Measurements from ENCODE around the gene SEC14L2.
"Not testable (repeated sequence)": the region's sequence is repeated elsewhere in the genome, so short reads cannot be mapped to it uniquely, and the experiment has no call there.

The SEC14L2 gene

GRCh38 chr22:30445438-30446145 lies 48.8 kb downstream of the SEC14L2 start:
- Histone ChIP-seq H3K9ac (ENCODE audit: low read length) (peak overlapping the region; percentile 16), H3K4me1 (ENCODE audit: low read length) (peaks cover 21% of the 10 kb centered on the region), H3K27me3 (ENCODE audit: low read depth, low read length) (no peaks in the 10 kb centered on the region), H3K36me3 (replicated peaks; ENCODE audit: low read depth, low read length) (no peaks in the 10 kb centered on the region), H2AFZ (ENCODE audit: low read depth, low read length) (peak overlapping the region; percentile 99), H3K27ac (ENCODE audit: low read length) (no peak overlapping the region), H3K4me3 (ENCODE audit: low read length) (peak overlapping the region; percentile 65), H4K20me1 (ENCODE audit: insufficient read depth, low read length) (no peaks in the 10 kb centered on the region), H3K79me2 (ENCODE audit: low read length) (no peaks in the 10 kb centered on the region), H3K9me3 (ENCODE audit: insufficient read depth, low read length) (no peaks in the 10 kb centered on the region), H3K4me2 (ENCODE audit: low read length) (peak overlapping the region; percentile 80)
- TF ChIP-seq CTCF (IDR thresholded peaks at IDR 0.05; ENCODE audit: low read depth, low read length) (no peak), EZH2phosphoT487 (IDR thresholded peaks at IDR 0.05; ENCODE audit: low read depth) (no peak)

GRCh38 chr22:30447656-30448055 lies 50.8 kb downstream of the SEC14L2 start:
- Histone ChIP-seq H3K79me2 (ENCODE audit: low read length) (no peaks in the 10 kb centered on the region), H3K9ac (ENCODE audit: low read length) (no peak overlapping the region), H3K9me3 (ENCODE audit: insufficient read depth, low read length) (no peaks in the 10 kb centered on the region), H3K36me3 (replicated peaks; ENCODE audit: low read depth, low read length) (no peaks in the 10 kb centered on the region), H4K20me1 (ENCODE audit: insufficient read depth, low read length) (no peaks in the 10 kb centered on the region), H3K27me3 (ENCODE audit: low read depth, low read length) (peaks cover 7% of the 10 kb centered on the region; the same call in 1 of the 2 replicates), H3K27ac (ENCODE audit: low read length) (no peak overlapping the region), H3K4me3 (ENCODE audit: low read length) (no peak overlapping the region), H3K4me2 (ENCODE audit: low read length) (no peak overlapping the region), H2AFZ (ENCODE audit: low read depth, low read length) (no peak overlapping the region), H3K4me1 (ENCODE audit: low read length) (peaks cover 14% of the 10 kb centered on the region)
- TF ChIP-seq EZH2phosphoT487 (IDR thresholded peaks at IDR 0.05; ENCODE audit: low read depth) = no peak
- TF ChIP-seq CTCF (IDR thresholded peaks at IDR 0.05; ENCODE audit: low read depth, low read length) = no peak

- H3K4me1 ChIP-seq (ENCODE audit: low read length); H3K36me3 ChIP-seq (replicated peaks; ENCODE audit: low read depth, low read length); H3K9me3 ChIP-seq (ENCODE audit: insufficient read depth, low read length); H3K4me2 ChIP-seq (ENCODE audit: low read length); H2AFZ ChIP-seq (ENCODE audit: low read depth, low read length); H3K9ac ChIP-seq (ENCODE audit: low read length); H3K27ac ChIP-seq (ENCODE audit: low read length); H4K20me1 ChIP-seq (ENCODE audit: insufficient read depth, low read length); H3K4me3 ChIP-seq (ENCODE audit: low read length); H3K79me2 ChIP-seq (ENCODE audit: low read length): not testable (repeated sequence)
- peaks cover 10% of the 10 kb centered on the region; the same call in 1 of the 2 replicates for H3K27me3 ChIP-seq (ENCODE audit: low read depth, low read length)
Measured at GRCh38 chr22:30451488-30451887, 54.7 kb downstream of the SEC14L2 start.

GRCh38 chr22:30452861-30453260 lies 56.0 kb downstream of the SEC14L2 start:
- Histone ChIP-seq H3K9me3 (ENCODE audit: insufficient read depth, low read length) (no peaks in the 10 kb centered on the region), H3K4me2 (ENCODE audit: low read length) (no peak overlapping the region), H3K27ac (ENCODE audit: low read length) (no peak overlapping the region), H3K4me1 (ENCODE audit: low read length) (no peaks in the 10 kb centered on the region), H3K4me3 (ENCODE audit: low read length) (no peak overlapping the region), H3K27me3 (ENCODE audit: low read depth, low read length) (peaks cover 10% of the 10 kb centered on the region; the same call in 1 of the 2 replicates), H3K36me3 (replicated peaks; ENCODE audit: low read depth, low read length) (no peaks in the 10 kb centered on the region), H3K79me2 (ENCODE audit: low read length) (no peaks in the 10 kb centered on the region), H3K9ac (ENCODE audit: low read length) (no peak overlapping the region), H2AFZ (ENCODE audit: low read depth, low read length) (no peak overlapping the region), H4K20me1 (ENCODE audit: insufficient read depth, low read length) (no peaks in the 10 kb centered on the region)
- TF ChIP-seq EZH2phosphoT487 (IDR thresholded peaks at IDR 0.05; ENCODE audit: low read depth) (no peak), CTCF (IDR thresholded peaks at IDR 0.05; ENCODE audit: low read depth, low read length) (no peak)

Measured in OCI-LY3 (cell line).